ENCODE measurements around the gene FAM222B.
"Not testable (repeated sequence)": the region's sequence is repeated elsewhere in the genome, so short reads cannot be mapped to it uniquely, and the experiment has no call there.

The FAM222B gene

DNA sequence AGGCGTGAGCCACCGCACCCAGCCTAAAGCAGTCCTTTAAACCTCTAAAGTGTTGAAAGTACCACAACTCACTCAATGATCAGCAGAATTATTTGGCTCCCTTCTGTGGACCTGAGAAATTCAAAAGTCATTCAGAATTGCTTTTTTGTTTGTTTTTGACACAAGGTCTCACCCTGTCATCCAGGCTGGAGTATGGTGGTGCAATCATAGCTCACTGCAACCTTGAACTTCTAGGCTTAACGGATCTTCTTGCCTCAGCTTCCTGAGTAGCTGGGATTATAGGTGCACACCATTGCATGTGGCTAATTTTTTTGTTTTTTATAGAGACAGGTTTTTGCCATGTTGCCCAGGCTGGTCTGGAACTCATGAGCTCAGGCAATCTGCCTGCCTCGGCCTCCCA lies 54.5 kb downstream of the FAM222B start (continued):
- TF ChIP-seq ZNF510 (tag by site-specific recombination; IDR thresholded peaks at IDR 0.05; ENCODE audit: insufficient replicate concordance), result no peak
- TF ChIP-seq ZNF837 (tag by site-specific recombination; IDR thresholded peaks at IDR 0.05), result no peak

- CTCF ChIA-PET, result interaction anchor here (0.8 to 9.7 kb wide), 2 partner anchors 19 to 22 kb away, joined by 3 to 62 read pairs; no protein-coding TSS in a partner anchor
- no peak for TF ChIP-seq ZNF114 (tag by site-specific recombination; IDR thresholded peaks at IDR 0.05)
- TF ChIP-seq ZNF585B (tag by site-specific recombination; IDR thresholded peaks at IDR 0.05), result no peak
- no peak for TF ChIP-seq ZNF175 (tag by site-specific recombination; IDR thresholded peaks at IDR 0.05)
- TF ChIP-seq ZNF16 (tag by site-specific recombination; IDR thresholded peaks at IDR 0.05; ENCODE audit: low read depth), result no peak
- TF ChIP-seq ZNF510 (tag by site-specific recombination; IDR thresholded peaks at IDR 0.05; ENCODE audit: insufficient replicate concordance), result no peak
- no peak for TF ChIP-seq SCRT2 (tag by site-specific recombination; IDR thresholded peaks at IDR 0.05)
- no peak for TF ChIP-seq ZNF121 (tag by site-specific recombination; IDR thresholded peaks at IDR 0.05)
- TF ChIP-seq ZNF785 (tag by site-specific recombination; IDR thresholded peaks at IDR 0.05), result no peak
- no peak for TF ChIP-seq ZNF239 (tag by site-specific recombination; IDR thresholded peaks at IDR 0.05)
- TF ChIP-seq BCL6B (tag by site-specific recombination; IDR thresholded peaks at IDR 0.05), result no peak
- H3K36me3 ChIP-seq (ENCODE audit: control insufficient read depth in 2 of 2, insufficient read depth in 1 of 2, low read length in 2 of 2), result peaks cover 7 to 12% of the 10 kb centered on the region in 2 experiments
- H3K4me3 ChIP-seq (ENCODE audit: low read depth, low read length), result no peak overlapping the region
- POLR2A ChIA-PET, result interaction anchor here (0.7 kb wide), 1 partner anchor 26 kb away, joined by 4 read pairs; no protein-coding TSS in a partner anchor
- H3K9me3 ChIP-seq (ENCODE audit: control insufficient read depth, insufficient read depth, low read depth, low read length), result no peaks in the 10 kb centered on the region
- H3K4me1 ChIP-seq (ENCODE audit: control insufficient read depth, insufficient read depth, low read length), result no peaks in the 10 kb centered on the region
- no peak overlapping the region for H3K27ac ChIP-seq (ENCODE audit: extremely low read depth, low read depth, low read length)
These were observed 59.4 kb downstream of the FAM222B start for GRCh38 chr17:28783161-28783560.

GRCh38 chr17:28779601-28780000 lies 63.0 kb downstream of the FAM222B start:
- not testable (repeated sequence) for H3K9me3 ChIP-seq (ENCODE audit: control insufficient read depth, insufficient read depth, low read depth, low read length); H3K27ac ChIP-seq (ENCODE audit: extremely low read depth, low read depth, low read length); H3K4me1 ChIP-seq (ENCODE audit: control insufficient read depth, insufficient read depth, low read length); H3K4me3 ChIP-seq (ENCODE audit: low read depth, low read length)
- CTCF ChIA-PET, result interaction anchor here (1.0 to 9.7 kb wide), 2 partner anchors 15 to 50 kb away, joined by 3 to 62 read pairs; no protein-coding TSS in a partner anchor
- H3K36me3 ChIP-seq (ENCODE audit: control insufficient read depth in 2 of 2, insufficient read depth in 1 of 2, low read length in 2 of 2), result peaks cover 7 to 12% of the 10 kb centered on the region in 2 experiments
- POLR2A ChIA-PET, result interaction anchor here (0.7 kb wide), 1 partner anchor 62 kb away, joined by 3 read pairs; no protein-coding TSS in a partner anchor
- peak; percentile 74; the same call in 1 of the 2 replicates for TF ChIP-seq ZNF202 (tag by site-specific recombination; IDR thresholded peaks at IDR 0.05; ENCODE audit: borderline replicate concordance)
- TF ChIP-seq ZNF529 (tag by site-specific recombination; IDR thresholded peaks at IDR 0.05; ENCODE audit: insufficient replicate concordance), result peak; percentile 37
- 0 out of 2 replicates have a peak, but pooled peaks have one; percentile 14 for TF ChIP-seq AEBP2 (tag by site-specific recombination; IDR thresholded peaks at IDR 0.05; ENCODE audit: borderline replicate concordance)
- peak; percentile 80 for TF ChIP-seq ZNF426 (tag by site-specific recombination; IDR thresholded peaks at IDR 0.05)
- 0 out of 2 replicates have a peak, but pooled peaks have one; percentile 68 for TF ChIP-seq ZNF560 (tag by site-specific recombination; IDR thresholded peaks at IDR 0.05; ENCODE audit: borderline replicate concordance)
- 0 out of 2 replicates have a peak, but pooled peaks have one; percentile 27 for TF ChIP-seq ZNF292 (tag by site-specific recombination; IDR thresholded peaks at IDR 0.05; ENCODE audit: borderline replicate concordance, low read depth)
- TF ChIP-seq ZBTB21 (tag by site-specific recombination; IDR thresholded peaks at IDR 0.05), result 0 out of 2 replicates have a peak, but pooled peaks have one; percentile 34
- TF ChIP-seq ZNF518A (tag by site-specific recombination; conservative IDR thresholded peaks at IDR 0.05; ENCODE audit: low read depth), result peak; percentile 90
- TF ChIP-seq ZNF555 (tag by site-specific recombination; conservative IDR thresholded peaks at IDR 0.05), result peak; percentile 77
- peak; percentile 60; the same call in 1 of the 2 replicates for TF ChIP-seq ZNF639 (tag by site-specific recombination; IDR thresholded peaks at IDR 0.05)
- TF ChIP-seq ZNF791 (tag by site-specific recombination; IDR thresholded peaks at IDR 0.05), result peak; percentile 78
- TF ChIP-seq ZNF394 (tag by site-specific recombination; IDR thresholded peaks at IDR 0.05; ENCODE audit: borderline replicate concordance), result peak; percentile 94

Data from HEK293 (cell line).